GM12873 (cell line): ENCODE measurements around the gene SERPINH1.

ENCODE experiments used
- CTCF ChIP-seq: IDR thresholded peaks from 2 replicates; pipeline ENCODE4 v1.5.1; 2012; ENCODE audit warnings: low read depth, mild to moderate bottlenecking, moderate library complexity, low read length, control low read depth; ENCODE audit not compliant: insufficient read depth; ENCODE audit errors: missing control alignments

The SERPINH1 gene

GRCh38 chr11:75572744-75573143 lies 10.7 kb downstream of the SERPINH1 start:
- no peak for TF ChIP-seq CTCF

GRCh38 chr11:75574698-75575602 lies 12.9 kb downstream of the SERPINH1 start:
- no peak for TF ChIP-seq CTCF

DNA sequence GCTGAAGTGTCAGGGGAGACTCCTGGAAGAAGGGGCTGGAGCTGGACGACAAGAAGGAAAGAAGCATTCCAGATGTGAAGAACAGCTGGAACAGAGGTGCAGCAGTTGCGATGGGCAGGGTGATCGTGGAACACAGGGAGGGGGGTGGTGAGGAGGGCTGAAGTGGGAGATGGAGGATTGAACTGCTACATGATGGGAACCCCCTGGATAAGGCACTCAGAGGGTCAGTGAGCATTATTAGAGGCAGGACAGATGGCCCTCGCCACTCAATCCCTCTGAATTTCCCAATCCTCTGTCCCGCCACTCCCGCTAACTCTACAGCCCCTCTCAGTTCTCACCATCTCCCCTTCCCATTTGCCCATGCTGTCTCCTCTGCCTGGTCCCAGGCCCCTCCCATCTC lies 14.0 kb downstream of the SERPINH1 start:
- no peak for TF ChIP-seq CTCF

GRCh38 chr11:75576499-75576918 lies 14.5 kb downstream of the SERPINH1 start:
- no peak for TF ChIP-seq CTCF

DNA sequence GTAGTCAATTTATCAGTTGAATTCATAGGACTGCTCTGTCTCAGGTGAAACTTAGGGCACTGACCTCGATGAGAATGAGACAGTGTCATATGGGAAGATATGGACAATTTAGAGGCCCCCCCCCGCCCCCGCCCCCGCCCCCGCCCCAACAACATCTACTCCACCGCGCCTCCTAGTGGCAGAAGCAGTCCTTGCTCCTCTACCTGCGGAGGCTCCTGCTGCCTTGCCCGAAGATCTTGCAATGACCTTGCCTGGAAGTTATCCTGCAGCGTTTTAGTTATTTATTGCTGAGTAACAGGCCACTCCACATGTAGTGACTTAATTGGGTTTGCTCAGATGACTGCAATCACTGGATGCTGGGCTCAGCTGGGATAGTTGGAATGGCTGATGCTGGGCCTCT lies 15.2 kb downstream of the SERPINH1 start:
- peak; percentile 55 for TF ChIP-seq CTCF

DNA sequence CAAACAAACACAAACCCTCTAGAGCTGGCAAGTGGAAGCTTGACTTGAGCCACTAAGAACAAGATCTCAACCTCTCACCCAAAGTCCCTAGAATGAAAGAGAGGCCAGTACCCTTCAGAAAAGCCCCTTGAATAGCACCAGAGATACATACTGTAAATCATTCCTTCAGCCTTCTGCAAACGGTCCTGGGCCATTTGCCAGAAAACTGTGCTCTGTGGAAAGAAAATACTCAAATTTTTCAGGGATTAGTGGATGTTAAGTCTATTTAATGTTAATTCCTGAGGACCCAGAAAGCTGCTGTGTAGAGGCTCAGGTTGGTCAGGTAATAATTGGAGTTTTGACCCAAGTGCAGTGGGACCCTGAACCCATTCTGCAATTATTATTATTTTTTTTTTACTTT lies 16.9 kb downstream of the SERPINH1 start:
- no peak for TF ChIP-seq CTCF

DNA sequence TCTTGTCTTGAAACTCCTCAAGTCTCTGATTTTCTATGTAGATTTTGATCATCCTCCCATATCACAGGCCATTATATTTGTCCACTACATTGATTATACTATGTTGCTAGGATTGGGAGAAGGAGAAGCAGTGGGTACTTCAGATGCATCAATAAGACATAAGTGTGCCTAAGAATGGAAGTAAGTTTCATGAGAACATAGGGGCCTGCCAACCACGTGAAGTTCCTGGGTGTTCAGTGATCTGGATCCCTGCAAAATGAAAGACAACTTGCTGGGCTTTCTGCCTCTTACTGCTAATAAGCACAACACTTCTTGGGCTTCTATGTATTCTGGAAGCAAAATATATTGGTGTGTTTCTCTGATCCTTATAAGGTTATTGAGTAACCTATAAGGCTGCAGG lies 17.8 kb downstream of the SERPINH1 start:
- no peak for TF ChIP-seq CTCF
